MCF 10A (cell line): ENCODE data around the gene IL16. TPM values are rescaled to one million over a fixed set of nuclear protein-coding genes. Genes with fewer than 3 reads are reported as not detected.

Experiments used
- BruUV-seq: library from RNA; stranded (reverse); fragments of 400-500 nt; replicated peaks from 2 replicates; lab custom pipeline; 2021; lab: Mats Ljungman, UMichigan
- CTCF ChIA-PET: fragments of 300-600 bp; sonication (Branson Sonifier 250); formaldehyde crosslinking; extraction: SDS; loops from one replicate; lab custom pipeline; 2021; ENCODE audit warnings: antibody characterized with exemption, inconsistent platforms; lab: Yijun Ruan, JAX
- POLR2A ChIA-PET: fragments of 300-600, 350-650 bp; sonication (Branson Sonifier 250); formaldehyde crosslinking; extraction: SDS; loops from one replicate; lab custom pipeline; 2020; ENCODE audit warnings: antibody characterized with exemption, inconsistent platforms; lab: Yijun Ruan, JAX
- DNase-seq: peaks from one replicate; pipeline ENCODE4 v3.0.0-alpha.2; 2018; ENCODE audit not compliant: unreplicated experiment
- H3K27ac Mint-ChIP-seq: one replicate; pipeline ENCODE4 v1.8.0; 2022; ENCODE audit warnings: mild to moderate bottlenecking, low read depth, mixed read lengths; ENCODE audit not compliant: unreplicated experiment
- H3K27me3 Mint-ChIP-seq: one replicate; pipeline ENCODE4 v1.8.0; 2022; ENCODE audit warnings: mixed read lengths; ENCODE audit not compliant: insufficient read depth, unreplicated experiment
- H3K36me3 Mint-ChIP-seq: one replicate; pipeline ENCODE4 v1.8.0; 2022; ENCODE audit warnings: mild to moderate bottlenecking, moderate library complexity, mixed read lengths; ENCODE audit not compliant: insufficient read depth, unreplicated experiment
- H3K4me1 Mint-ChIP-seq: one replicate; pipeline ENCODE4 v1.8.0; 2022; ENCODE audit warnings: mixed read lengths; ENCODE audit not compliant: insufficient read depth, unreplicated experiment
- H3K4me3 Mint-ChIP-seq: one replicate; pipeline ENCODE4 v1.8.0; 2022; ENCODE audit warnings: mild to moderate bottlenecking, moderate library complexity, mixed read lengths; ENCODE audit not compliant: unreplicated experiment
- H3K9me3 Mint-ChIP-seq: one replicate; pipeline ENCODE4 v1.8.0; 2022; ENCODE audit warnings: mixed read lengths; ENCODE audit not compliant: unreplicated experiment
- CTCF ChIP-seq: fragments of 200-600 bp; IDR thresholded peaks from one replicate; pipeline ENCODE4 v1.8.0; 2022; ENCODE audit warnings: antibody characterized with exemption, mild to moderate bottlenecking; ENCODE audit not compliant: unreplicated experiment
- intact Hi-C: fragments of 100-400 bp; cut with micrococcal nuclease; formaldehyde crosslinking; loops from 2 replicates; pipeline ENCODE4 v1.14.1; 2022
- total RNA-seq: library from RNA; stranded (reverse); gene quantifications from 2 replicates; pipeline ENCODE4 v1.2.3, GENCODE V29; 2022

The IL16 gene
- total RNA-seq, 1 experiment from 2014 or later = 0.72 TPM

DNA sequence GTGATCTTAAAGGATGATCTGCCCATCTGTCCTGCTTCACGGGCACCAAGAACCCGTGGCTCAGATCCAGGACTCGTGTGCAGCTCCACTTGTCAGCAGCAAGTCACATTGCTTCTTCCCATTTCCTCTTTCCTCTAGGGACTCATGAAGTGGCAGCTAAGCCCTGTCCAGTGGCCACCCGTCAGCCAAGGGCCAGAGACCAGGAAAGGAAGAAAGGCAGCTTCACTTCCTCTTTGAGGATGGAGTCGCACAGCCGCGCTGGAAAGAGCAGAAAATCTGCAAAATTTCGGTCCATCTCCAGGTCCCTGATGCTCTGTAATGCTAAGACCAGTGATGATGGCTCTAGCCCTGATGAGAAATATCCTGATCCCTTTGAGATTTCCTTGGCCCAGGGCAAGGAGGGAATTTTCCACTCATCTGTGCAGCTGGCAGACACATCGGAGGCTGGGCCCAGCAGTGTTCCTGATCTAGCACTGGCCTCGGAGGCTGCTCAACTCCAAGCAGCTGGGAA is 28.5 kb downstream of the IL16 start:
- Mint-ChIP-seq H3K27ac (no peak overlapping the region), H3K4me1 (peaks cover 5% of the 10 kb centered on the region), H3K9me3 (no peaks in the 10 kb centered on the region), H3K27me3 (no peaks in the 10 kb centered on the region), H3K4me3 (no peak overlapping the region), H3K36me3 (no peaks in the 10 kb centered on the region)
- POLR2A ChIA-PET = no interaction called here
- intact Hi-C loops = no loop called here
- CTCF ChIA-PET = interaction anchor here (0.7 to 1.2 kb wide), 4 partner anchors 41 to 1180 kb away, joined by 3 read pairs; no protein-coding TSS in a partner anchor
- no peak for DNase-seq
- no TSS peak for BruUV-seq
- no peak for TF ChIP-seq CTCF

DNA sequence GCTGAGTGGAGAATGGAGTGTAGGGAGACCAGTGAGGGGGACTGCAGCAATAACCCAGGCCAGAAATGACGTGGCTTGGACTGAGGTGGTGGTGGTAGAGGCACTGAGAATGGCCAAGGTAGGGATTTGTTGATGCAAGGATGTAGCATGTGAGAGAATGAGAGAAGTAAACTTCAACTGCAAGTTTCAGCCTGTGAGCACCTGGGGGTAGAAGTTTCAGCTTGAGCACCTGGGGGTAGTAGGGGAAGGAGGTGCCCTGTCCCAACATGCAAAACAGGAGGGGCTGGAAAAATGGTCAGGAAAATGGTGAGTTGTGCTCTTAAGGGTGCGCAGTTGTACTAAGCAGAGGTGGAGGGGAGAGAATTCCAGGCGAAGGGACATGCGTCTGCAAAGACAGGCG is 31.0 kb downstream of the IL16 start:
- ChIA-PET CTCF (no interaction called here), POLR2A (no interaction called here)
- intact Hi-C loops = no loop called here
- Mint-ChIP-seq H3K27me3 (no peaks in the 10 kb centered on the region), H3K36me3 (no peaks in the 10 kb centered on the region), H3K4me3 (no peak overlapping the region), H3K4me1 (peaks cover 5% of the 10 kb centered on the region), H3K27ac (no peak overlapping the region), H3K9me3 (no peaks in the 10 kb centered on the region)
- TF ChIP-seq CTCF = no peak
- DNase-seq = no peak
- no TSS peak for BruUV-seq

GRCh38 chr15:81229586-81229985 is 32.9 kb downstream of the IL16 start:
- no peak for TF ChIP-seq CTCF
- Mint-ChIP-seq H3K27me3 (no peaks in the 10 kb centered on the region), H3K36me3 (no peaks in the 10 kb centered on the region), H3K9me3 (no peaks in the 10 kb centered on the region), H3K4me3 (no peak overlapping the region), H3K4me1 (peaks cover 5% of the 10 kb centered on the region), H3K27ac (no peak overlapping the region)
- ChIA-PET CTCF (interaction anchor here (0.7 to 1.3 kb wide), 2 partner anchors 36 to 147 kb away, joined by 4 to 7 read pairs; no protein-coding TSS in a partner anchor), POLR2A (no interaction called here)
- intact Hi-C loops = no loop called here
- BruUV-seq = no TSS peak
- no peak for DNase-seq

GRCh38 chr15:81235276-81236123 is 38.8 kb downstream of the IL16 start:
- no TSS peak for BruUV-seq
- DNase-seq = no peak
- no peaks in the 10 kb centered on the region for H3K36me3 Mint-ChIP-seq
- CTCF ChIA-PET = interaction anchor here (0.6 to 1.5 kb wide), 2 partner anchors 30 kb away, joined by 3 to 9 read pairs; no protein-coding TSS in a partner anchor
- H3K4me1 Mint-ChIP-seq = no peaks in the 10 kb centered on the region
- POLR2A ChIA-PET = no interaction called here
- H3K9me3 Mint-ChIP-seq = no peaks in the 10 kb centered on the region
- intact Hi-C loops = no loop called here
- H3K4me3 Mint-ChIP-seq = no peak overlapping the region
- no peaks in the 10 kb centered on the region for H3K27me3 Mint-ChIP-seq
- no peak overlapping the region for H3K27ac Mint-ChIP-seq
- TF ChIP-seq CTCF = no peak
